ENCODE results near the gene CHST3. TPM values are rescaled to one million over a fixed set of nuclear protein-coding genes. Genes with fewer than 3 reads are reported as not detected.

CHST3 gene
- total and polyA plus RNA-seq, 11 donors: 8.1 to 51.3 (median 25.0) TPM

GRCh38 chr10:71941318-71941717 is 22.9 kb upstream of the CHST3 start:
- 78 to 84% (median 79%) methylated on average over 8 of the region's 8 CpGs for WGBS, 4 donors
- intact Hi-C loops (cut with DNase I): no loop called here

GRCh38 chr10:71945819-71946474 is 18.2 kb upstream of the CHST3 start:
- DNase-seq: no peak
- WGBS, 4 donors: 84 to 94% (median 92%) methylated on average over 8 of the region's 8 CpGs
- H3K9me3 ChIP-seq: peaks cover 0 to 55% (median 31%) of the 10 kb centered on the region in 12 donors
- no peaks in the 10 kb centered on the region for H3K36me3 ChIP-seq
- ATAC-seq: no peak
- no peak overlapping the region for H3K4me3 ChIP-seq
- TF ChIP-seq POLR2A (IDR thresholded peaks at IDR 0.05) (no peak), CTCF (IDR thresholded peaks at IDR 0.05) (no peak)
- intact Hi-C loops (cut with DNase I): no loop called here
- no peaks in the 10 kb centered on the region for H3K27me3 ChIP-seq
- H3K4me1 ChIP-seq: no peaks in the 10 kb centered on the region
- no peak overlapping the region for H3K27ac ChIP-seq

More at GRCh38 chr10:71941318-71941717, 22.9 kb upstream of the CHST3 start:
- Histone ChIP-seq H3K36me3 (no peaks in the 10 kb centered on the region), H3K4me3 (no peak overlapping the region), H3K4me1 (no peaks in the 10 kb centered on the region), H3K27me3 (no peaks in the 10 kb centered on the region), H3K9me3 (peaks cover 0 to 38% (median 22%) of the 10 kb centered on the region in 12 donors), H3K27ac (no peak overlapping the region)
- TF ChIP-seq POLR2A (IDR thresholded peaks at IDR 0.05): no peak
- no peak for TF ChIP-seq CTCF (IDR thresholded peaks at IDR 0.05)
- DNase-seq: no peak
- no peak for ATAC-seq

- no peak for ATAC-seq
- Histone ChIP-seq H3K4me1 (no peaks in the 10 kb centered on the region), H3K27ac (no peak overlapping the region), H3K36me3 (no peaks in the 10 kb centered on the region), H3K9me3 (peaks cover 0 to 55% (median 31%) of the 10 kb centered on the region in 12 donors), H3K4me3 (no peak overlapping the region), H3K27me3 (no peaks in the 10 kb centered on the region)
- intact Hi-C loops (cut with DNase I): no loop called here
- DNase-seq: no peak
- 87 to 96% (median 89%) methylated on average over 3 of the region's 3 CpGs for WGBS, 4 donors
- no peak for TF ChIP-seq POLR2A (IDR thresholded peaks at IDR 0.05)
- no peak for TF ChIP-seq CTCF (IDR thresholded peaks at IDR 0.05)
These were observed 17.5 kb upstream of the CHST3 start for GRCh38 chr10:71946700-71947099.

- Histone ChIP-seq H3K36me3 (no peaks in the 10 kb centered on the region), H3K27me3 (no peaks in the 10 kb centered on the region), H3K9me3 (peaks cover 0 to 49% (median 29%) of the 10 kb centered on the region in 12 donors), H3K4me3 (no peak overlapping the region), H3K4me1 (no peaks in the 10 kb centered on the region), H3K27ac (no peak overlapping the region)
- 70 to 83% (median 76%) methylated on average over 6 of the region's 6 CpGs for WGBS, 4 donors
- ATAC-seq: no peak
- no peak for DNase-seq
- intact Hi-C loops (cut with DNase I): no loop called here
- TF ChIP-seq POLR2A (IDR thresholded peaks at IDR 0.05) (no peak), CTCF (IDR thresholded peaks at IDR 0.05) (no peak)
These were observed 15.6 kb upstream of the CHST3 start for GRCh38 chr10:71948496-71949067.

Data from heart left ventricle (tissue), 16 donors.